ENCODE results near the gene MAN1B1. TPM values are rescaled to one million over a fixed set of nuclear protein-coding genes. Genes with fewer than 3 reads are reported as not detected.
A peak's percentile ranks its signal among the peaks of the same experiment; 100 is the strongest.

MAN1B1 gene
- total RNA-seq, 1 donor from 2014 or later: 75.5 TPM

DNA sequence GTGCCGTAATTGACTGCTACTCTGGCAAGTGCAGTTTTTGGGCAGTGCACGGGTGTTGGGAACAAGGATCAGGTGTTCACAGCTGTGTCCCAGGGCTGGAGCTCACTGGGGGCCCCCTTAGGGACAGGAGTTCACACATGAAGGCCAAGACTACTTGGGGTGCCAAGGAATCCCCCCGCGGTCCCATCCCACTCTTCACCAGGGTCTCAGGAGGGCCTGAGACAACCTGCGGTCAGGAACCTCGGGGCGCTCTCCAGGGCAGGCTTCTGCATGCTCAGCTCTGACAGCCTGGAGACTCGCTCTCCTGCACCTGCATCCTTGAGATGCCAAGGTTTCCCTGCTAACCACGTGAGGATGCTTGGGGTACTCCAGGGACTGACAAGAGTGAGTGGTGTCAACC is 2.3 kb upstream of the MAN1B1 start:
- DNase-seq (ENCODE audit: low read depth): peak; percentile 17

DNA sequence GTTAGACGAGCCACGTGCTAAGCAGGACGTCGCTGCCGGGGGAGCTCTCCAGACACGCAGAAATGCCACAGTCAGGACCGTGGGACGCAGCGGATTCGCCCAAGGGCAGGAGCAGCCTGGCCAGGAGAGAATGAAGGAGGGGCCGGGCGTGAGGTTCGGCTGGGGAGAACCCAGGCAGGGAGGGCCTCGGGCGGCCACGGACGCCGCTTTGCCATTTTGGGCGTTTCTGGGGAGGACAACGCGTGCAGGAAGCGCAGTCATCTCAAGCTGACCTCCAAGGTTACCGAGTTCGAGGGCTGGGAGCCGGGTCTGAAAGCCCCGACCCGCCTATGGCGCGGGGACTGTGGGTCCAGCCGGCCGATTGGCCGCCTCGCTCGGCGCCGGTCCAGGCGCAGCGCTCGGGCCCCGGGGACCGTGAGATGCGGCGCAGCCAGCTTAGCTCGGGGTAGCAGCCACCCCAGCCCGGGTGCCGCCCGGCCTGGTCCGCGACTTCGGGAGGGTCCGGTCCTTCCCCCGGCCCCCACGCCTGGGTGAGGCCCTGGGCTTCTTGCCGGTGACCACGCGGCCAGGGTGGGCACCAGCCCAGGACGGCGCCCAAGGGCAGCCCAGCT is 760 bp upstream of the MAN1B1 start:
- peak; percentile 63 for DNase-seq (ENCODE audit: low read depth)

DNA sequence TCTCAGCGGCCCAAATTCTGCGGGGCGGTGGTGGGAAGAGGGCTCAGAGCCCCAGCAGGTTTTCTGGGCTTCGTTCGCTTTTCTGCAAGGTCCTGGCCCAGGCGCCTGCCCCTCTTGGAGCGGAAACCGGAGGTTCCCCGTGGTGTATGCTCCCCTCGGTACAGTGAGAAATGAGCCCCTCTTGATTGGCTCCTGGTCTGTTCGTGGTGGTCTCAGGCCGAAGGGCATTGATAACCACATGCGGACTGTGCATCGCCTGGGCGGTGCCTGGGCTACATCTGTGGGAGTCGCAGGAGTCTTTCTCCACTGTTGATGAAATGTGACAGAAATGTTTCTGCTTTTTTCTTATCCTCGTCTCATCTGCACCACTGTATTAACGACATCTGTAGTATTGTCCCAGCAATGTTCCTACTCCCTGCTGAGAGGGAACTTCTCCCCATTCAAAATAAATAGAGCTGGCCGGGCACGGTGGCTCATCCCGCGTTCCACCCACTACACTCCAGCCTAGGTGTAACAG is 682 bp downstream of the MAN1B1 start:
- DNase-seq (ENCODE audit: low read depth): no peak

DNA sequence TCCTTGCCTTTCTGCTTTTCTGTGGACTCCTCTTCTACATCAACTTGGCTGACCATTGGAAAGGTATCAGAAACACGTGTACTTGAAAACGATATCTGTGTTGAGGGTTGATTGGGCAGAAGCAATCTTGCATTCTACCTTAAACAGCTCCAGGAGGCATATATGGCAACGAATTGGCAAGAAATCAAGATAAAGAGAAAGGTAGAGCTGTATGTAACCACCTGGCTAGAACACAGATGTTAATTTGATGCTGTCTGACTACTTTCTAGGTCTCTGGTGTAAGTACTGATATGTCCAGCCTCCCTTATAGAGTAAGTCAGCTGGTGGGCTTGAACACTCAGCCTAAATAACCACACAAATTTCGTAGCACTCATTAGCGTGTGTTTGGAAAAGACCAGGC is 1.3 kb downstream of the MAN1B1 start:
- no peak for DNase-seq (ENCODE audit: low read depth)

DNA sequence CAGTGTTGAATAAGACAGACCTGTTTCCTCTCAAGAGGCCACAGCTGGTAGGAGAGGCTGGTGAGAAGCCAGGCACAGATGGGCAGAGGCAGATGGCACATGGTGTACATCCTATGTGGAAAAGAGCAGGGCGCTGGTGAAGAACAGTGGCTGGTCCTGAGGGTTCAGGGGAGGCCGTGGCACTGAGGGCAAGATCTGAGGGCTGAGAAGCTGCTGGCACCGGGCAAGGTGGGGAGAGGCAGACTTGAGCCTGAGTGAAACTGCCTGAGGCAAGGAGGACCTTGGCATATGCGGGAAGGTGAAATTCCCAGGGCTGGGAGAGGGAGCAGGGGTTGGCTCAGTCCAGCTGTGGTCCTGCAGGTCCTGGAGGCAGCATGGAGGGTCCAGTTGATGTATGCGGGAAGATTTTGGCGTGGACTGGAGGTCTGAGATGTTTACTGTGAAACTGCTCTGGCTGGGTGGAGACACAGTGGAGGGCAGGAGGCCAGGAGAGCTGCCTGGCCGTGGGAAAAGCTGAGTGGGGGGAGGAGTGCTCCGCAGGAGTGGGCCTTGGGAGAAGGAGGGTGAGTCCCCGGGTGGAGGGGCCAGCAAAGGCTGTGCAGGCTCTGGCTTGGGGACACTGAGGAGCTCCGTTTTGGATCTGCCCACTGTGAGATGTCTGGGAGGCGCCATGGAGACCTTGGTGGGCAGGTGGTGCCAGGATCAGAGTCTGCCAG is 2.6 kb downstream of the MAN1B1 start:
- DNase-seq (ENCODE audit: low read depth): no peak

DNA sequence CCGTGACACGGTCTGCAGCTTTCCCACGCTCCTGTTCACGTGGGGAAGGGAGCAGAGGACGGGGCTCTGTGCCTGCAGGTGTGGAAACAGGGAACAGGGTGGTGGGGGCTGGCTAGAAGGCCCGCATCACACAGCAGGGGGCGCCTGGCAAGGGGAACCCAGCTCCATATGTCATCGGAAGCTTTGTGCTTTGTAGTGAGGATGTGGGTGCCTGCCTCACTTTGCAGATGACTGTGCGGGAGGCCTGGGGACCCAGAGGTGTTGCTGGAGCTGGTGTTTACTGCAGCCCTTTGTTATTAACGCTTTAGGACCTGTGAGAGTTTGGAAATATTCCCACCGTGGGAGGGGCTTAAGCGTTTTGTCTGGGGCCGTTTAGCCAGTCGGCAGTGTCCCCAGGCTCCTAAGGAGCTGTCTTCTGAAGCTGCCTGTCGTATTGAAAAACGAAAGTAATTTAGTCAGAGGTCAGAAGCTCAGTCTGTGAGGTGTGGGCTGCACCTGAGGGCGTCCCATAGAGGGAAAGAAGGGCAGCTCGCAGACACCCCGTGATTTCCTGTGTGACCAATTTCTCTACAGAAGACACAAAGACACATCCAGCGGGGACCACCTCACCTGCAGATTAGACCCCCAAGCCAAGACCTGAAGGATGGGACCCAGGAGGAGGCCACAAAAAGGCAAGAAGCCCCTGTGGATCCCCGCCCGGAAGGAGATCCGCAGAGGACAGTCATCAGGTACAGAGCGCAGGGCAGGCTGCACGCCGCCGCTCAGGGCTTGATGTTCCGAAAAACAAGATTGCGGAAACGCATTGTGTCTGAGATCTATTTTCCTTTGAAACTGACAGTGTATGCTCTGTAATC is 9.1 kb downstream of the MAN1B1 start:
- DNase-seq (ENCODE audit: low read depth): no peak

DNA sequence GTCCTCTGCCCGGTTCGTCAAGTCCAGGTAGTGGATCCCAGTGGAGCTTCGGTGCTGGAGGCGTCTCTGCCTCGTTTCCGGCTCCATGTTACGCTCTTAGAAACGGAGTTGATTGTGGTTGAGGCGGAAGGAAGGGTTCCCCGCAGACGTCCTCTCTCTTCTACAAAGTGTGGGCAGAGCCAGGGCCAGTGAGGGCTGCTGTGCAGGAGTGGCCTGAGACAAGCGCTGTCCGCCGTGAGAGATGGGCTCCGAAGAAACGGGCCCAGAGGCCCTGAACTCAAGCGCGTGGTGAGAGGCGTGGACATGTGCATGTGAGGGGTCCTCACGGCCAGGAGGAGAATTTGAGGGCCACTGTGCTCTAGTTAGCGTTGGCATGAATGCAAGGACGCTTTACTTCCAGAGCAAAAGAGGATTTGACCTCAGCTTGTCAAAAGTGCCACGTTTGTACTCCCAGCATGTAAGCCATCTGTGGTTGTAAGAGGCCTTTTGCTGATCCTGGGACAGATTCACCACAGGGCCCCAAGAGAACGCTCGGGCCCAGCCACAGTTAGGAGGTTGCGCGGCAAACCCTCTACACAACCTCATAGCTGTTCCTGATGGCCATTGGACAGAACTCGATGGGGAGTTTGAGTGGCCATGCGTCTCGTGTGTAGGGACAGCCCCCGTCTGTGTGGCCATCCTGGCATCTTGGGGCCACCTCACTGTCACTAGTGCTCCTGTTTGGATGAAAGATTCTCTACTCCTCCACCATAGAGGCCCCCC is 10.2 kb downstream of the MAN1B1 start:
- DNase-seq (ENCODE audit: low read depth): no peak

DNA sequence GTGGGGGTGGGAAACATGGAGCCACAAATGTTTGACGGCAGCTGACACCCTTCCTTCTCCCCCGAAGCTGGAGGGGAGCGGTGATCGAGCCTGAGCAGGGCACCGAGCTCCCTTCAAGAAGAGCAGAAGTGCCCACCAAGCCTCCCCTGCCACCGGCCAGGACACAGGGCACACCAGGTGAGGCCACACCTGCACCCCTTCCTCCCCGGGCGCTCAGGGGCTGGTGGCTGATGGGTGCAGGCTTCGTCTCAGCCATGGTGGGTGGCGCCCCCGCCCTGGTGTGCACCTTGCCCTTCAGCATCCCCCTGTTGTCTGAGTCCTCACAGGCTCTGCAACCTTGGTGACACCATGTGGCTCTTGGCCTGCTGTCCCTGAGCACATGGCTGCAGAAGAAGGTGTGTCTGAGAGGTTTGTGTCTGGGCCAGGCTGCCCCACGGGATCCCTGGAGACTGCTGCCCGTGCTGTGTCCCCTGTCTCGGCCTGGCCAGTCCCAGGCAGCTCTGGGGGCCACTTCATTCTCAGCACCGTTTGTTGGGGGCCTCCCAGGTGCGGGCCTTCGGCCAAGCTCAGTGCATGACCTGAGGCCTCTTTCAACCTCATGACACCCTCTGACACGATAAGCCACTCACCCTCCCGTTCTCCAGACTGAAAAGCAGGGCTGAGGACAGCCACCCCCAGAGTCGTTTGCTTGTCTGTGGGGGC is 11.1 kb downstream of the MAN1B1 start:
- DNase-seq (ENCODE audit: low read depth): no peak

DNA sequence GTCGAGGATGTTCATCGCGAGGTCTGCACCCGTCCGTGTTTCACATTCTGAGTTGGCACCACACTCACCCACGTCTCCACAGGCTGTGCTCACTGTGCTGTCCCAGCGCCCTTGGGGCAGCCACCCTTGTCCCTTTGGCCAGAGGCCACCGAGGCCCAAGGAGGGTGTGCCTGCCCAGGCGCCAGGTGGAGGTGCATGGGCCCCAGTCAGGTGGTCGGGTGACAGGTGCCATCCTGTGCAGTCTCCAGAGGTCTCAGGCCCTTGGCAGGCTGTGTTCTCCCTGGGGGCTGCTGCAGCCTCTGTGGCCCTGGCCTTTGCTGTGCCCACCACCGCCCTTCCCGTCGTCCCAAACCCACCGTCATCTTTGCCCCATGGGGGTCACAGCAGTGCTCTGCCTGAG is 12.4 kb downstream of the MAN1B1 start:
- DNase-seq (ENCODE audit: low read depth): no peak

DNA sequence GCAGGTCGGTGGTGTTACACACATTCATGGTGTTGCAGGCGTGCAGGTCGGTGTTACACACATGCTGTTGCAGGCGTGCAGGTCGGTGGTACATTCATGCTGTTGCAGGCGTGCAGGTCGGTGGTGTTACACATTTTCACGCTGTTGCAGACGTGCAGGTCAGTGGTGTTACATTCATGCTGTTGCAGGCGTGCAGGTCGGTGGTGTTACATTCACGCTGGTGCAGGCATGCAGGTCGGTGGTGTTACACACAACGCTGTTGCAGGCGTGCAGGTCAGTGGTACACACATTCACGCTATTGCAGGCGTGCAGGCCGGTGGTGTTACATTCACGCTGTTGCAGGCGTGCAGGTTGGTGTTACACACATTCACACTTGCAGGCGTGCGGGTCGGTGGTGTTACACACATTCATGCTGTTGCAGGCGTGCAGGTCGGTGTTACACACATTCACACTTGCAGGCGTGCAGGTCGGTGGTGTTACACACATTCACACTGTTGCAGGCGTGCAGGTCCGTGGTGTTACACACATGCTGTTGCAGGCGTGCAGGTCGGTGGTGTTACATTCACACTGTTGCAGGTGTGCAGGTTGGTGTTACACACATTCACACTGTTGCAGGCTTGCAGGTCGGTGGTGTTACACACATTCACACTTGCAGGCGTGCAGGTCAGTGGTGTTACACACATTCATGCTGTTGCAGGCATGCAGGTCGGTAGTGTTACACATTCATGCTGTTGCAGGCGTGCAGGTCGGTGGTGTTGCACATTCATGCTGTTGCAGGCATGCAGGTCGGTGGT is 16.6 kb downstream of the MAN1B1 start:
- no peak for DNase-seq (ENCODE audit: low read depth)

DNA sequence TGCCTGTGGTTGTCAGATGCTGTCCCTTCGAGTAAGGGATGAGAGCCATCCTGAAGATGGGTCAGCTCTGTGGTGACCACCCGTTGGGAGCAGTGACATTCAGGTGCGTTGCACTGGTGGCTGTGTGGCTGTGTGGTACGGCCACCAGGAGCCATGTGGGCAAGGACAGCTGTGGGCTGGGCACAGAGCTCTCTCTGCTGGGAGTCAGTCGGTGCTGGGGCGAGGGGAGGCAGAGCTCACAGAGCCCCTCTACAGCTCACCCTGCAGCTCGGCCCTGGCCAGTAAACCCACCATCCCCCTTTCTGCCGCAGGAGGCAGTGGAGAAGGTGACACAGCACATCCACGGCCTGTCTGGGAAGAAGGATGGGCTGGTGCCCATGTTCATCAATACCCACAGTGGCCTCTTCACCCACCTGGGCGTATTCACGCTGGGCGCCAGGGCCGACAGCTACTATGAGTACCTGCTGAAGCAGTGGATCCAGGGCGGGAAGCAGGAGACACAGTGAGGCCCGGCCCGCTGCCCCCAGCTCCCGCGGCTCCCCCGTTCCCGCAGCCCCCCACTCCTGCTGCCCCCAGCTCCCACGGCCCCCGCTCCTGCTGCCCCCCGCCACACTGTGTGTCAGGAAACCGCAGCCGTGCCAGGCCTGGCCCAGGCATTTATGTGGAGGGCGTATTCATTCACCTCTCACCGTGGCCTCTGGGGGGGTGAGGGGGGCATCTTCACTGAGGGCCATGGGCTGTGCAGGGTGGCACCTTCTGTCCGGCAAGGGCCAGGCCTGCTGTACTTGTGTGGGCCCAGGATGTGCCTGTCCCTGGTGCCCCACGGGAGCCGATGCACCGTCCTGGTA is 19.3 kb downstream of the MAN1B1 start:
- no peak for DNase-seq (ENCODE audit: low read depth)

DNA sequence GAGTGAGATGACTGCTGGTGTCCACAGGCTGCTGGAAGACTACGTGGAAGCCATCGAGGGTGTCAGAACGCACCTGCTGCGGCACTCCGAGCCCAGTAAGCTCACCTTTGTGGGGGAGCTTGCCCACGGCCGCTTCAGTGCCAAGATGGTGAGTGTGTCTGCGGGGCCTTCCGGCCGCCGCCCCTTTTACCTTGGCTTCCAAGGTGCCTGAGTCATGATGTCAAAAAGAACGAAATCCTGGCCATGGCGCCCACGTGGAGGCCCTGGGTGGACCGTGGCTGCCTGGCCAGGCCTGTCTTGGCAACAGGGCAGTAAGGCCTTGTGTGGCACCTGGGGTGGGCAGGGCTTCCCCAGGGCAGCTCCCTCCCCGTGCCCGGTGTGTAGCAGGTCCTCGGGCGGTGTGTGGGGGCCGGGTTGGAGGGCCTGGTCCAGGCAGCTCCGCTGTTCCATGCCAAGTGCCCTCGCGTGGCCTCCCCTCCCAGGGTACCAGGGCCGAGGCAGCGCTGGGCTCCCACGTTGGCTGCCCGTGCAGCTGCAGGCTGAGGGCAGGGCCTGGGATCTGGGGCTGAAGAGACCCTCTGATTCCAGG is 20.0 kb downstream of the MAN1B1 start:
- no peak for DNase-seq (ENCODE audit: low read depth)

DNA sequence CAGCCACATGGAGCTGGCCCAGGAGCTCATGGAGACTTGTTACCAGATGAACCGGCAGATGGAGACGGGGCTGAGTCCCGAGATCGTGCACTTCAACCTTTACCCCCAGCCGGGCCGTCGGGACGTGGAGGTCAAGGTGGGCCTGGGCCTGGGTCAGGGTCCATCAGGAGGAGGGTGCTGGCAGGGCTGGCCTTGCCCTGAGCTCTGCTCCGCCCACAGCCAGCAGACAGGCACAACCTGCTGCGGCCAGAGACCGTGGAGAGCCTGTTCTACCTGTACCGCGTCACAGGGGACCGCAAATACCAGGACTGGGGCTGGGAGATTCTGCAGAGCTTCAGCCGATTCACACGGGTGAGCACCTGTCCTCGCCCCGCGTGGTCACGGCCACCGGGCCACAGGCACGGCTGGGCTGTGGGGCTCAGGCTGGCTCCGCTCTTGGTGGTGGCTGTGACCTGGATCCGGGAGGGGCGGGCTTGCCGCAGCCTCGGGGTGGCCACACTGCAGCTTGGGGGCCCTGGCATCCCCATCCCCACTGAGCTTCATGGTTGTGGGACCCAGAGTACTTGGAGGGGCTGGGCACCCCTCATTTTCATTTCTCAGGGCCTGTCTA is 20.6 kb downstream of the MAN1B1 start:
- no peak for DNase-seq (ENCODE audit: low read depth)

DNA sequence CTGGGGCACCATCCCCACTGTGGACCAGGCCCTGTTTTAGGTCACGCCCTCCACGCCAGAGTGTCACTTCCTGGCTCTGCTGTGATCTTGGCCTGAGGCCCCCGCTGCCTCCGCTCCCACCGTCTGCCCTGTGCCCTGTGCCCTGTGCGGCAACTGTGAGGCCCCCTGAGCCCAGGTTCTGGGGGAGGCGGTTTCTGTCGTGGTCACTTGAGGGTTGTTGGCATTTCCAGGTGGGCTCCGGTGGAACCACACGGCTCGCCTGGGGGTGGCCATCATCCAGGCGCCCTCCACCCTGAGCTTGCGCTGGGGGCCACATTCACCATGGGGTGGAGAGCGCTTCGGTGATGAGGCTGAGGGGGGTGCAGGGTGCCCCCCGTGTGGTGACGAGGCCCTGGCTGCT is 21.2 kb downstream of the MAN1B1 start:
- no peak for DNase-seq (ENCODE audit: low read depth)

DNA sequence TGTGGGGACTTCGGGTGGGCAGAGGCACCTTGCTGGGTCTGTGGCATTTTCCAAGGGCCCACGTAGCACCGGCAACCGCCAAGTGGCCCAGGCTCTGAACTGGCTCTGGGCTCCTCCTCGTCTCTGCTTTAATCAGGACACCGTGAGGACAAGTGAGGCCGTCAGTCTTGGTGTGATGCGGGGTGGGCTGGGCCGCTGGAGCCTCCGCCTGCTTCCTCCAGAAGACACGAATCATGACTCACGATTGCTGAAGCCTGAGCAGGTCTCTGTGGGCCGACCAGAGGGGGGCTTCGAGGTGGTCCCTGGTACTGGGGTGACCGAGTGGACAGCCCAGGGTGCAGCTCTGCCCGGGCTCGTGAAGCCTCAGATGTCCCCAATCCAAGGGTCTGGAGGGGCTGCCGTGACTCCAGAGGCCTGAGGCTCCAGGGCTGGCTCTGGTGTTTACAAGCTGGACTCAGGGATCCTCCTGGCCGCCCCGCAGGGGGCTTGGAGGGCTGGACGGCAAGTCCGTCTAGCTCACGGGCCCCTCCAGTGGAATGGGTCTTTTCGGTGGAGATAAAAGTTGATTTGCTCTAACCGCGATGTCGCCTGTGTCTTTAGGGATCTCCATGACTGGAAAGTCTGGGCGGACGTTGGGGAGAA is 21.9 kb downstream of the MAN1B1 start:
- DNase-seq (ENCODE audit: low read depth): no peak

DNA sequence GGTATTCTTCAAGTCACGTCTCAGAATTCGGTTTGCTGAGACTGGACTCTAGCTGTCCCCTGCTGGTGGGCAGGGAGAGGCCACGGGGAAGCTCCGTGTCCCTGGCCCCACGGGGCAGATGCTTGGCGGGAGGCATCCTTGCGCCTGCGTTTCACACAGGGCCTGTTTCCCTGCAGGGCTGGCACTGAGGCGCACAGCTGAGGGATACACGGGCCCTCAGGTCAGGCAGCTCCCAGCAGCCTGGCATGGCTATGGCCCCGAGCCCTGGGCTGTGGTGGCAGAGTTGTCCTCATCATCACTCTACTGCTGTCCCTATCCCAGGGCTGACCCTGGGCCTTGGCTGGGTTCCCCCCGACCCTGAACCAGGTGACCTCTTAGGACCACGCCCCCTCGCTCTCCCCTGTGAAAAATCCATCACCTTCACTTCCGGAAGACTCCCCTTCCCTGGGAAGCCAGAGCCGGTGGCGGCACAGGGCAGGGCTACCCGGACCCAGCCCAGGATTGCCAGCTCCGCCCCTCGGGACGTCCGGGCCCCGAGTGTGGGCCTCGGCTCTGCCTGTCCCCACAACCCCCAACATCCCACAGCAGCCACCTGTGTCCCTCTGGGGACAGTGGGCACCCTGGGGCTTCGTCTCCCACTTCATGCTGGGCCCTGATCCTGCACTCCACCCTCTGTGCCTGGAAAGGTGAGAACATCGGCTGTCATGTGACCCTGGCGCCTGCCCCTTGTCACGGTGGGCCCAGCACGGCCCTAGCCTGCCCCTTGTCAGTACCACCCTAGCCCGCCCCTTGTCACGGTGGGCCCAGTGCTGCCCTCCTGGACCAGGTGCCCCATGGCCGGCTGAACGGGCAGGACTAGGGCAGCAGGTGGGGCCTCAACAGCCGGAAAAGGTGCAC is 22.7 kb downstream of the MAN1B1 start:
- DNase-seq (ENCODE audit: low read depth): no peak

All from myocyte (in vitro differentiated cells).